ENCODE data around the gene RASSF5. TPM values are rescaled to one million over a fixed set of nuclear protein-coding genes. Genes with fewer than 3 reads are reported as not detected.

The RASSF5 gene
- total RNA-seq, 4 donors from 2014 or later = 14.0 to 16.4 (median 14.5) TPM

DNA sequence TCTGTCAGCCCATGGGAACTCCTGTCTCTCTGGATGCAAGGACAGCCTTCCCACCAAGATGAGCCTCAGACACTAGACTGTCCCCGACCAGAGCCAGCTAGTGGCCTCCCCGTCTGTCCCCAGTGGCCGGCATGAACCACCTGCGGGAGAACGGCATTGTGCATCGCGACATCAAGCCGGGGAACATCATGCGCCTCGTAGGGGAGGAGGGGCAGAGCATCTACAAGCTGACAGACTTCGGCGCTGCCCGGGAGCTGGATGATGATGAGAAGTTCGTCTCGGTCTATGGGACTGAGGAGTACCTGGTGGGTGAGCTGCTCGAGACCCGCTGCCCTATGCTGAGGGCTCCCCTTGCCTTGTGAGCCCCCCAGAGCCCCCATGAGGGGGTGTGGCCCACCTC lies 31.3 kb upstream of the RASSF5 start:
- no peak for DNase-seq
- 89 to 95% methylated on average over 16 to 17 of the region's 17 CpGs for WGBS, 2 donors
- Histone ChIP-seq H3K4me3 (replicated peaks in 1 of 3) (no peak overlapping the region), H3K36me3 (no peaks in the 10 kb centered on the region), H3K27ac (no peak overlapping the region), H3K4me1 (peaks cover 5 to 15% of the 10 kb centered on the region in 2 donors), H3K27me3 (no peaks in the 10 kb centered on the region), H3K9me3 (no peaks in the 10 kb centered on the region)
- intact Hi-C loops (cut with DNase I) = no loop called here
- TF ChIP-seq POLR2A (IDR thresholded peaks at IDR 0.05) (no peak), CTCF (IDR thresholded peaks at IDR 0.05) (no peak)

GRCh38 chr1:206476591-206476990 lies 30.7 kb upstream of the RASSF5 start:
- no peak for DNase-seq
- H3K4me1 ChIP-seq = peaks cover 2 to 10% of the 10 kb centered on the region in 2 donors
- TF ChIP-seq CTCF (IDR thresholded peaks at IDR 0.05) = no peak
- no peak for TF ChIP-seq POLR2A (IDR thresholded peaks at IDR 0.05)
- no peaks in the 10 kb centered on the region for H3K27me3 ChIP-seq
- H3K4me3 ChIP-seq (replicated peaks in 1 of 3) = no peak overlapping the region
- intact Hi-C loops (cut with DNase I) = no loop called here
- H3K36me3 ChIP-seq = no peaks in the 10 kb centered on the region
- 95% methylated on average over 14 of the region's 14 CpGs for WGBS, 2 donors
- H3K27ac ChIP-seq = no peak overlapping the region
- H3K9me3 ChIP-seq = no peaks in the 10 kb centered on the region

- no peak for DNase-seq
- peaks cover 0 to 7% of the 10 kb centered on the region in 2 donors for H3K4me1 ChIP-seq
- WGBS, 2 donors = 93 to 96% methylated on average over 5 of the region's 5 CpGs
- no peak overlapping the region for H3K27ac ChIP-seq
- no peaks in the 10 kb centered on the region for H3K9me3 ChIP-seq
- H3K36me3 ChIP-seq = no peaks in the 10 kb centered on the region
- TF ChIP-seq CTCF (IDR thresholded peaks at IDR 0.05) (no peak), POLR2A (IDR thresholded peaks at IDR 0.05) (no peak)
- H3K4me3 ChIP-seq (replicated peaks in 1 of 3) = no peak overlapping the region
- intact Hi-C loops (cut with DNase I) = no loop called here
- no peaks in the 10 kb centered on the region for H3K27me3 ChIP-seq
These were observed 30.2 kb upstream of the RASSF5 start for GRCh38 chr1:206477110-206477509.

- H3K4me1 ChIP-seq = peaks cover 0 to 1% of the 10 kb centered on the region in 2 donors
- intact Hi-C loops (cut with DNase I) = no loop called here
- TF ChIP-seq CTCF (IDR thresholded peaks at IDR 0.05) = no peak
- TF ChIP-seq POLR2A (IDR thresholded peaks at IDR 0.05) = no peak
- H3K4me3 ChIP-seq (replicated peaks in 1 of 3) = no peak overlapping the region
- DNase-seq = no peak
- no peaks in the 10 kb centered on the region for H3K36me3 ChIP-seq
- H3K27ac ChIP-seq = no peak overlapping the region
- H3K27me3 ChIP-seq = no peaks in the 10 kb centered on the region
- 93 to 97% methylated on average over 16 to 20 of the region's 21 CpGs for WGBS, 2 donors
- H3K9me3 ChIP-seq = no peaks in the 10 kb centered on the region
These were observed 29.6 kb upstream of the RASSF5 start for GRCh38 chr1:206477581-206478380.

- Histone ChIP-seq H3K27ac (no peak overlapping the region), H3K9me3 (no peaks in the 10 kb centered on the region), H3K27me3 (no peaks in the 10 kb centered on the region), H3K36me3 (no peaks in the 10 kb centered on the region), H3K4me3 (replicated peaks in 1 of 3) (no peak overlapping the region), H3K4me1 (no peaks in the 10 kb centered on the region)
- TF ChIP-seq CTCF (IDR thresholded peaks at IDR 0.05) (no peak), POLR2A (IDR thresholded peaks at IDR 0.05) (no peak)
- intact Hi-C loops (cut with DNase I) = no loop called here
- WGBS, 2 donors = 91 to 93% methylated on average over 9 to 11 of the region's 11 CpGs
- DNase-seq = no peak
These were observed 28.6 kb upstream of the RASSF5 start for GRCh38 chr1:206478746-206479145.
